ENCODE data around the gene LRP11. TPM values are rescaled to one million over a fixed set of nuclear protein-coding genes. Genes with fewer than 3 reads are reported as not detected.

The LRP11 gene
- total and polyA plus RNA-seq, 2 of the 13 experiments (the other 11 are each of a cell fraction or from before 2014, with no cell fraction given), result 32.4 to 48.9 TPM

- TF ChIP-seq EHMT2 (IDR thresholded peaks at IDR 0.05; ENCODE audit: borderline replicate concordance, low read depth, low read length) (no peak), ATF1 (CRISPR knock-in tag; IDR thresholded peaks at IDR 0.05) (no peak), ZNF670 (CRISPR knock-in tag; IDR thresholded peaks at IDR 0.05; ENCODE audit: borderline replicate concordance) (peak; percentile 58; the same call in 1 of the 2 replicates), HNRNPH1 (optimal IDR thresholded peaks at IDR 0.05; ENCODE audit: low read depth, low read length) (no peak), MED1 (CRISPR knock-in tag; IDR thresholded peaks at IDR 0.05) (peak; percentile 26; the same call in 1 of the 2 replicates), NR2F6 (IDR thresholded peaks at IDR 0.05) (no peak; the same call in 1 of the 2 replicates), NR2F6 (CRISPR knock-in tag; IDR thresholded peaks at IDR 0.05) (peak; percentile 8; the same call in 1 of the 2 replicates), TEAD3 (CRISPR knock-in tag; optimal IDR thresholded peaks at IDR 0.05; ENCODE audit: borderline replicate concordance) (peak; percentile 96), RARA (CRISPR knock-in tag; IDR thresholded peaks at IDR 0.05) (0 out of 2 replicates have a peak, but pooled peaks have one; percentile 36), RCOR2 (CRISPR knock-in tag; IDR thresholded peaks at IDR 0.05) (0 out of 2 replicates have a peak, but pooled peaks have one; percentile 31), ZNF652 (CRISPR knock-in tag; IDR thresholded peaks at IDR 0.05; ENCODE audit: borderline replicate concordance, low read depth) (peak; percentile 82), IRF2 (CRISPR knock-in tag; IDR thresholded peaks at IDR 0.05) (0 out of 2 replicates have a peak, but pooled peaks have one; percentile 48), SATB2 (CRISPR knock-in tag; IDR thresholded peaks at IDR 0.05) (no peak), NFKBIZ (CRISPR knock-in tag; IDR thresholded peaks at IDR 0.05) (0 out of 2 replicates have a peak, but pooled peaks have one; percentile 17), KDM5A (IDR thresholded peaks at IDR 0.05; ENCODE audit: borderline replicate concordance, low read length) (no peak), SOX6 (IDR thresholded peaks at IDR 0.05) (no peak), SOX6 (CRISPR knock-in tag; IDR thresholded peaks at IDR 0.05) (peak; percentile 35; the same call in 1 of the 2 replicates), MEF2D (CRISPR knock-in tag; IDR thresholded peaks at IDR 0.05) (peak; percentile 17; the same call in 1 of the 2 replicates), ZNF607 (CRISPR knock-in tag; IDR thresholded peaks at IDR 0.05; ENCODE audit: borderline replicate concordance) (no peak)
- TF ChIP-seq, protein P1, sequence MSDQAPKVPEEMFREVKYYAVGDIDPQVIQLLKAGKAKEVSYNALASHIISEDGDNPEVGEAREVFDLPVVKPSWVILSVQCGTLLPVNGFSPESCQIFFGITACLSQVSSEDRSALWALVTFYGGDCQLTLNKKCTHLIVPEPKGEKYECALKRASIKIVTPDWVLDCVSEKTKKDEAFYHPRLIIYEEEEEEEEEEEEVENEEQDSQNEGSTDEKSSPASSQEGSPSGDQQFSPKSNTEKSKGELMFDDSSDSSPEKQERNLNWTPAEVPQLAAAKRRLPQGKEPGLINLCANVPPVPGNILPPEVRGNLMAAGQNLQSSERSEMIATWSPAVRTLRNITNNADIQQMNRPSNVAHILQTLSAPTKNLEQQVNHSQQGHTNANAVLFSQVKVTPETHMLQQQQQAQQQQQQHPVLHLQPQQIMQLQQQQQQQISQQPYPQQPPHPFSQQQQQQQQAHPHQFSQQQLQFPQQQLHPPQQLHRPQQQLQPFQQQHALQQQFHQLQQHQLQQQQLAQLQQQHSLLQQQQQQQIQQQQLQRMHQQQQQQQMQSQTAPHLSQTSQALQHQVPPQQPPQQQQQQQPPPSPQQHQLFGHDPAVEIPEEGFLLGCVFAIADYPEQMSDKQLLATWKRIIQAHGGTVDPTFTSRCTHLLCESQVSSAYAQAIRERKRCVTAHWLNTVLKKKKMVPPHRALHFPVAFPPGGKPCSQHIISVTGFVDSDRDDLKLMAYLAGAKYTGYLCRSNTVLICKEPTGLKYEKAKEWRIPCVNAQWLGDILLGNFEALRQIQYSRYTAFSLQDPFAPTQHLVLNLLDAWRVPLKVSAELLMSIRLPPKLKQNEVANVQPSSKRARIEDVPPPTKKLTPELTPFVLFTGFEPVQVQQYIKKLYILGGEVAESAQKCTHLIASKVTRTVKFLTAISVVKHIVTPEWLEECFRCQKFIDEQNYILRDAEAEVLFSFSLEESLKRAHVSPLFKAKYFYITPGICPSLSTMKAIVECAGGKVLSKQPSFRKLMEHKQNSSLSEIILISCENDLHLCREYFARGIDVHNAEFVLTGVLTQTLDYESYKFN (CRISPR knock-in tag; conservative IDR thresholded peaks at IDR 0.05), result peak; percentile 31; the same call in 1 of the 2 replicates
- TF ChIP-seq, protein P2, sequence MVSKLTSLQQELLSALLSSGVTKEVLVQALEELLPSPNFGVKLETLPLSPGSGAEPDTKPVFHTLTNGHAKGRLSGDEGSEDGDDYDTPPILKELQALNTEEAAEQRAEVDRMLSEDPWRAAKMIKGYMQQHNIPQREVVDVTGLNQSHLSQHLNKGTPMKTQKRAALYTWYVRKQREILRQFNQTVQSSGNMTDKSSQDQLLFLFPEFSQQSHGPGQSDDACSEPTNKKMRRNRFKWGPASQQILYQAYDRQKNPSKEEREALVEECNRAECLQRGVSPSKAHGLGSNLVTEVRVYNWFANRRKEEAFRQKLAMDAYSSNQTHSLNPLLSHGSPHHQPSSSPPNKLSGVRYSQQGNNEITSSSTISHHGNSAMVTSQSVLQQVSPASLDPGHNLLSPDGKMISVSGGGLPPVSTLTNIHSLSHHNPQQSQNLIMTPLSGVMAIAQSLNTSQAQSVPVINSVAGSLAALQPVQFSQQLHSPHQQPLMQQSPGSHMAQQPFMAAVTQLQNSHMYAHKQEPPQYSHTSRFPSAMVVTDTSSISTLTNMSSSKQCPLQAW (CRISPR knock-in tag; IDR thresholded peaks at IDR 0.05), result peak; percentile 69; the same call in 1 of the 2 replicates
- TF ChIP-seq, protein P3, sequence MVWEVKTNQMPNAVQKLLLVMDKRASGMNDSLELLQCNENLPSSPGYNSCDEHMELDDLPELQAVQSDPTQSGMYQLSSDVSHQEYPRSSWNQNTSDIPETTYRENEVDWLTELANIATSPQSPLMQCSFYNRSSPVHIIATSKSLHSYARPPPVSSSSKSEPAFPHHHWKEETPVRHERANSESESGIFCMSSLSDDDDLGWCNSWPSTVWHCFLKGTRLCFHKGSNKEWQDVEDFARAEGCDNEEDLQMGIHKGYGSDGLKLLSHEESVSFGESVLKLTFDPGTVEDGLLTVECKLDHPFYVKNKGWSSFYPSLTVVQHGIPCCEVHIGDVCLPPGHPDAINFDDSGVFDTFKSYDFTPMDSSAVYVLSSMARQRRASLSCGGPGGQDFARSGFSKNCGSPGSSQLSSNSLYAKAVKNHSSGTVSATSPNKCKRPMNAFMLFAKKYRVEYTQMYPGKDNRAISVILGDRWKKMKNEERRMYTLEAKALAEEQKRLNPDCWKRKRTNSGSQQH (CRISPR knock-in tag; IDR thresholded peaks at IDR 0.05; ENCODE audit: low read depth), result no peak
- TF ChIP-seq, protein P4, sequence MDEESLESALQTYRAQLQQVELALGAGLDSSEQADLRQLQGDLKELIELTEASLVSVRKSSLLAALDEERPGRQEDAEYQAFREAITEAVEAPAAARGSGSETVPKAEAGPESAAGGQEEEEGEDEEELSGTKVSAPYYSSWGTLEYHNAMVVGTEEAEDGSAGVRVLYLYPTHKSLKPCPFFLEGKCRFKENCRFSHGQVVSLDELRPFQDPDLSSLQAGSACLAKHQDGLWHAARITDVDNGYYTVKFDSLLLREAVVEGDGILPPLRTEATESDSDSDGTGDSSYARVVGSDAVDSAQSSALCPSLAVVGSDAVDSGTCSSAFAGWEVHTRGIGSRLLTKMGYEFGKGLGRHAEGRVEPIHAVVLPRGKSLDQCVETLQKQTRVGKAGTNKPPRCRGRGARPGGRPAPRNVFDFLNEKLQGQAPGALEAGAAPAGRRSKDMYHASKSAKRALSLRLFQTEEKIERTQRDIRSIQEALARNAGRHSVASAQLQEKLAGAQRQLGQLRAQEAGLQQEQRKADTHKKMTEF (CRISPR knock-in tag; IDR thresholded peaks at IDR 0.05), result peak; percentile 39; the same call in 1 of the 2 replicates
Observed at GRCh38 chr6:149855040-149855654, 9.0 kb downstream of the LRP11 start (continued).
